H9 (cell line): ENCODE results near the gene NOBOX. TPM values are rescaled to one million over a fixed set of nuclear protein-coding genes. Genes with fewer than 3 reads are reported as not detected.

Source experiments
- DNase-seq: peaks from one replicate; pipeline ENCODE4 v3.0.0-alpha.2; 2017
- H2AFZ ChIP-seq: one replicate; pipeline ENCODE4 v1.6.1; 2013; ENCODE audit warnings: mild to moderate bottlenecking, low read length, control low read depth, moderate library complexity
- H2AK5ac ChIP-seq: 2 replicates; pipeline ENCODE4 v1.6.1; 2013; ENCODE audit warnings: low read length, control low read depth, mixed read lengths; ENCODE audit not compliant: insufficient read length
- H2BK120ac ChIP-seq: one replicate; pipeline ENCODE4 v1.6.1; 2013; ENCODE audit warnings: low read depth, mild to moderate bottlenecking, low read length, control low read depth, inconsistent platforms; ENCODE audit not compliant: poor library complexity, severe bottlenecking
- H2BK12ac ChIP-seq: 2 replicates; pipeline ENCODE4 v1.6.1; 2013; ENCODE audit warnings: low read length, control low read depth, mixed read lengths, low read depth; ENCODE audit not compliant: insufficient read length
- H2BK15ac ChIP-seq: 2 replicates; pipeline ENCODE4 v1.6.1; 2013; ENCODE audit warnings: low read depth, low read length, control low read depth
- H2BK20ac ChIP-seq: one replicate; pipeline ENCODE4 v1.6.1; 2013; ENCODE audit warnings: low read depth, mild to moderate bottlenecking, low read length, control low read depth, inconsistent platforms; ENCODE audit not compliant: poor library complexity, severe bottlenecking
- H2BK5ac ChIP-seq: 2 replicates; pipeline ENCODE4 v1.6.1; 2013; ENCODE audit warnings: low read length, control low read depth, mixed read lengths; ENCODE audit not compliant: insufficient read length
- H3K14ac ChIP-seq: 2 replicates; pipeline ENCODE4 v1.6.1; 2013; ENCODE audit warnings: low read length, control low read depth; ENCODE audit not compliant: insufficient read depth
- H3K18ac ChIP-seq: 2 replicates; pipeline ENCODE4 v1.6.1; 2013; ENCODE audit warnings: low read depth, mild to moderate bottlenecking, mixed read lengths, low read length, control low read depth; ENCODE audit not compliant: insufficient read length
- H3K23ac ChIP-seq: 2 replicates; pipeline ENCODE4 v1.6.1; 2013; ENCODE audit warnings: low read length, control low read depth, mixed read lengths, low read depth; ENCODE audit not compliant: insufficient read length
- H3K23me2 ChIP-seq: 2 replicates; pipeline ENCODE4 v1.6.1; 2013; ENCODE audit warnings: low read depth, mild to moderate bottlenecking, mixed read lengths, low read length, control low read depth; ENCODE audit not compliant: insufficient read length, poor library complexity, severe bottlenecking
- H3K27ac ChIP-seq: 2 replicates; pipeline ENCODE4 v1.5.1; 2013; ENCODE audit warnings: low read length, control low read depth, mixed read lengths, low read depth; ENCODE audit not compliant: insufficient read length
- H3K27me3 ChIP-seq: 2 replicates; pipeline ENCODE4 v1.6.1; 2013; ENCODE audit warnings: low read length, control low read depth, inconsistent platforms; ENCODE audit not compliant: insufficient read depth
- H3K4ac ChIP-seq: 2 replicates; pipeline ENCODE4 v1.6.1; 2013; ENCODE audit warnings: low read depth, mild to moderate bottlenecking, control low read depth, inconsistent platforms, low read length, moderate library complexity
- H3K4me1 ChIP-seq: 2 replicates; pipeline ENCODE4 v1.6.1; 2013; ENCODE audit warnings: low read length, control low read depth, inconsistent platforms; ENCODE audit not compliant: insufficient read depth
- H3K4me2 ChIP-seq: 2 replicates; pipeline ENCODE4 v1.6.1; 2013; ENCODE audit warnings: low read length, control low read depth, mixed read lengths; ENCODE audit not compliant: insufficient read length, insufficient read depth
- H3K56ac ChIP-seq: 2 replicates; pipeline ENCODE4 v1.6.1; 2013; ENCODE audit warnings: low read depth, mild to moderate bottlenecking, mixed read lengths, low read length, control low read depth; ENCODE audit not compliant: insufficient read length
- H3K79me1 ChIP-seq: 2 replicates; pipeline ENCODE4 v1.6.1; 2013; ENCODE audit warnings: low read depth, mild to moderate bottlenecking, moderate library complexity, low read length, control low read depth, inconsistent platforms; ENCODE audit not compliant: insufficient read depth, poor library complexity, severe bottlenecking
- H3K79me2 ChIP-seq: 2 replicates; pipeline ENCODE4 v1.6.1; 2013; ENCODE audit warnings: low read length, control low read depth, inconsistent platforms; ENCODE audit not compliant: insufficient read depth
- H3K9ac ChIP-seq: 2 replicates; pipeline ENCODE4 v1.6.1; 2013; ENCODE audit warnings: low read length, control low read depth, mixed read lengths; ENCODE audit not compliant: insufficient read length; ENCODE audit errors: extremely low read depth
- H3K9me3 ChIP-seq: one replicate; pipeline ENCODE4 v1.6.1; 2013; ENCODE audit warnings: low read depth, low read length, inconsistent platforms; ENCODE audit not compliant: control insufficient read depth
- H3T11ph ChIP-seq: one replicate; pipeline ENCODE4 v1.6.1; 2013; ENCODE audit warnings: mild to moderate bottlenecking, low read length, control low read depth, inconsistent platforms
- H4K20me1 ChIP-seq: one replicate; pipeline ENCODE4 v1.6.1; 2013; ENCODE audit not compliant: control insufficient read depth, insufficient read length, insufficient read depth
- H4K5ac ChIP-seq: 2 replicates; pipeline ENCODE4 v1.6.1; 2013; ENCODE audit warnings: low read depth, mild to moderate bottlenecking, mixed read lengths, low read length, control low read depth; ENCODE audit not compliant: insufficient read length
- H4K8ac ChIP-seq: replicated peaks from 2 replicates; pipeline ENCODE4 v1.6.1; 2013; ENCODE audit warnings: low read length, control low read depth, mixed read lengths, low read depth; ENCODE audit not compliant: insufficient read length
- H4K91ac ChIP-seq: 2 replicates; pipeline ENCODE4 v1.6.1; 2013; ENCODE audit warnings: low read depth, mild to moderate bottlenecking, moderate library complexity, mixed read lengths, low read length, control low read depth; ENCODE audit not compliant: insufficient read length
- H3K27ac Mint-ChIP-seq, 3 experiments: 2 replicates in 2 of 3; 3 replicates in 1 of 3; pipeline ENCODE4 v1.8.0; 2020 to 2021; ENCODE audit warnings: mixed read lengths in 3 of 3, mild to moderate bottlenecking in 1 of 3, moderate library complexity in 1 of 3
- H3K27me3 Mint-ChIP-seq: 2 replicates; pipeline ENCODE4 v1.8.0; 2021; ENCODE audit warnings: low read depth, mild to moderate bottlenecking, moderate library complexity, mixed read lengths
- H3K36me3 Mint-ChIP-seq, 3 experiments: 2 replicates in 2 of 3; 3 replicates in 1 of 3; pipeline ENCODE4 v1.8.0; 2020 to 2021; ENCODE audit warnings: low read depth in 3 of 3, mixed read lengths in 3 of 3; ENCODE audit not compliant: insufficient read depth in 1 of 3
- H3K4me1 Mint-ChIP-seq, 2 experiments: 2 replicates each; pipeline ENCODE4 v1.8.0; 2020; ENCODE audit warnings: mixed read lengths in 2 of 2
- H3K4me3 Mint-ChIP-seq, 2 experiments: 2 replicates in 1 of 2; 3 replicates in 1 of 2; pipeline ENCODE4 v1.8.0; 2020 to 2021; ENCODE audit warnings: mild to moderate bottlenecking in 2 of 2, mixed read lengths in 2 of 2, moderate library complexity in 1 of 2
- H3K9me3 Mint-ChIP-seq, 2 experiments: 2 replicates in 1 of 2; 3 replicates in 1 of 2; pipeline ENCODE4 v1.8.0; 2020; ENCODE audit warnings: mild to moderate bottlenecking in 2 of 2, mixed read lengths in 2 of 2, moderate library complexity in 1 of 2
- WGBS: extraction: QIAGEN DNeasy Blood & Tissue Kit; methylation state at CpG from one replicate; pipeline ENCODE4 v1.1.7; 2013; ENCODE audit warnings: missing lambda C conversion rate, low lambda C conversion rate, mixed read lengths; ENCODE audit not compliant: insufficient read length; ENCODE audit errors: extremely low coverage; 5-methylcytosine and 5-hydroxymethylcytosine counted together
- total RNA-seq: library from RNA; stranded (reverse); gene quantifications from 2 replicates; pipeline ENCODE4 v1.2.1, GENCODE V29; 2021
- TF ChIP-seq, protein P1 (sequence below): fragments of 200-600 bp; sonication (generic); conservative IDR thresholded peaks from 3 replicates; pipeline ENCODE4 v1.8.0; 2021; ENCODE audit warnings: antibody characterized with exemption, mild to moderate bottlenecking

Gene NOBOX
- total RNA-seq, 1 experiment from 2014 or later = not detected

DNA sequence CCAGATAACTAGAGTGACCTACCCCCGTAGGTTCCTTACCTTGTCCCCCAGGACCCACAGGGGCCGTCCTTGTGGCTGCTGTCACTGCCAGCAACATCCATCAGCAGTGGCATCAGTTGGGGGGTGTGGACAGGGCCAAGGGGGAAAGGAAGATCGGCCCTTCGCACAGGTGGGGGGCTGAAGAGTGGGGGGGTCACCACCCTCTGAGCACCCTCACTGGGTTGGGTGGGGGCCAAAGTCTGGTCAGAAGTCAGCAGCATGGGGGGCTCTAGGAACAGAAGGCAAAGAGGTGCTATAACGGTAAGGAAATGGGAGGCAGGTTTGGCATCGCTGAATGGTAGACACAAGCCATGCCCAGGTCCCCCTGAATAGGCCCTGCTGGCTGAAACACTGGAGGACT is 4.6 kb downstream of the NOBOX start:
- H2AFZ ChIP-seq = no peak overlapping the region
- no peak overlapping the region for H3K56ac ChIP-seq
- no peak overlapping the region for H4K5ac ChIP-seq
- H3K23me2 ChIP-seq = no peaks in the 10 kb centered on the region
- H2BK12ac ChIP-seq = no peak overlapping the region
- H3K9ac ChIP-seq = no peak overlapping the region
- H2BK120ac ChIP-seq = no peak overlapping the region
- H2BK5ac ChIP-seq = no peak overlapping the region
- no peak overlapping the region for H3K14ac ChIP-seq
- no peak overlapping the region for H3K27ac ChIP-seq
- no peak overlapping the region for H3K4ac ChIP-seq
- no peaks in the 10 kb centered on the region; a peak in 1 of 5 replicates for H3K9me3 Mint-ChIP-seq
- H3K79me1 ChIP-seq = no peaks in the 10 kb centered on the region
- no peak overlapping the region for H3K23ac ChIP-seq
- no peaks in the 10 kb centered on the region for H3K27me3 ChIP-seq
- H4K91ac ChIP-seq = no peak overlapping the region
- no peak overlapping the region for H2BK15ac ChIP-seq
- no peaks in the 10 kb centered on the region for H3K9me3 ChIP-seq
- H3K4me3 Mint-ChIP-seq = no peak overlapping the region
- no peak overlapping the region for H2BK20ac ChIP-seq
- H3T11ph ChIP-seq = no peak overlapping the region
- no peaks in the 10 kb centered on the region for H3K36me3 Mint-ChIP-seq
- WGBS = no CpG with 5 or more reads among the region's 6 CpGs
- no peak overlapping the region for H2AK5ac ChIP-seq
- no peaks in the 10 kb centered on the region for H3K79me2 ChIP-seq
- H4K20me1 ChIP-seq = no peaks in the 10 kb centered on the region
- H3K18ac ChIP-seq = no peak overlapping the region
- H3K27me3 Mint-ChIP-seq = peaks cover 1% of the 10 kb centered on the region
- peaks cover 5% of the 10 kb centered on the region in 2 experiments; a peak in 3 of 4 replicates for H3K4me1 Mint-ChIP-seq
- TF ChIP-seq, protein P1, sequence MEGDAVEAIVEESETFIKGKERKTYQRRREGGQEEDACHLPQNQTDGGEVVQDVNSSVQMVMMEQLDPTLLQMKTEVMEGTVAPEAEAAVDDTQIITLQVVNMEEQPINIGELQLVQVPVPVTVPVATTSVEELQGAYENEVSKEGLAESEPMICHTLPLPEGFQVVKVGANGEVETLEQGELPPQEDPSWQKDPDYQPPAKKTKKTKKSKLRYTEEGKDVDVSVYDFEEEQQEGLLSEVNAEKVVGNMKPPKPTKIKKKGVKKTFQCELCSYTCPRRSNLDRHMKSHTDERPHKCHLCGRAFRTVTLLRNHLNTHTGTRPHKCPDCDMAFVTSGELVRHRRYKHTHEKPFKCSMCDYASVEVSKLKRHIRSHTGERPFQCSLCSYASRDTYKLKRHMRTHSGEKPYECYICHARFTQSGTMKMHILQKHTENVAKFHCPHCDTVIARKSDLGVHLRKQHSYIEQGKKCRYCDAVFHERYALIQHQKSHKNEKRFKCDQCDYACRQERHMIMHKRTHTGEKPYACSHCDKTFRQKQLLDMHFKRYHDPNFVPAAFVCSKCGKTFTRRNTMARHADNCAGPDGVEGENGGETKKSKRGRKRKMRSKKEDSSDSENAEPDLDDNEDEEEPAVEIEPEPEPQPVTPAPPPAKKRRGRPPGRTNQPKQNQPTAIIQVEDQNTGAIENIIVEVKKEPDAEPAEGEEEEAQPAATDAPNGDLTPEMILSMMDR = no peak
- no peak overlapping the region for H4K8ac ChIP-seq
- no peak for DNase-seq
- H3K4me2 ChIP-seq = no peak overlapping the region
- H3K27ac Mint-ChIP-seq = no peak overlapping the region
- no peaks in the 10 kb centered on the region for H3K4me1 ChIP-seq
